Liver (tissue), 9 donors: Measurements from ENCODE around the gene HMG20A. TPM values are rescaled to one million over a fixed set of nuclear protein-coding genes. Genes with fewer than 3 reads are reported as not detected.

Experiments used
- DNase-seq: peaks from one replicate; pipeline ENCODE4 v3.0.0-alpha.2; 2017; ENCODE audit warnings: low spot score
- H3K27ac ChIP-seq, 2 donors: one replicate each; pipeline ENCODE4 v1.7.0; 2013; ENCODE audit warnings: inconsistent platforms in 2 of 2, low read length in 2 of 2, control low read depth in 1 of 2, low read depth in 1 of 2, mild to moderate bottlenecking in 1 of 2
- H3K27me3 ChIP-seq, 4 donors: one replicate each; pipeline versions ENCODE4 v1.6.1 to v1.7.0; 2013; ENCODE audit warnings: low read length in 3 of 4, inconsistent platforms in 1 of 4, mild to moderate bottlenecking in 1 of 4, moderate library complexity in 1 of 4; ENCODE audit not compliant: control insufficient read depth in 4 of 4, insufficient read depth in 4 of 4
- H3K36me3 ChIP-seq, 4 donors: one replicate each; pipeline versions ENCODE4 v1.6.1 to v1.7.0; 2013; ENCODE audit warnings: low read length in 3 of 4, mild to moderate bottlenecking in 3 of 4, low read depth in 1 of 4, moderate library complexity in 1 of 4; ENCODE audit not compliant: control insufficient read depth in 4 of 4, insufficient read depth in 3 of 4
- H3K4me1 ChIP-seq, 4 donors: one replicate each; pipeline versions ENCODE4 v1.6.1 to v1.7.0; 2013; ENCODE audit warnings: low read length in 3 of 4, mild to moderate bottlenecking in 3 of 4, moderate library complexity in 1 of 4; ENCODE audit not compliant: control insufficient read depth in 4 of 4, insufficient read depth in 4 of 4
- H3K4me3 ChIP-seq, 3 donors: one replicate each; pipeline versions ENCODE4 v1.6.1 to v1.7.0; 2013; ENCODE audit warnings: low read length in 3 of 3, control low read depth in 1 of 3, low read depth in 1 of 3, mild to moderate bottlenecking in 1 of 3
- H3K9ac ChIP-seq, 2 donors: one replicate each; pipeline ENCODE4 v1.7.0; 2013; ENCODE audit warnings: low read length in 2 of 2, mild to moderate bottlenecking in 2 of 2, moderate library complexity in 2 of 2, control low read depth in 1 of 2, low read depth in 1 of 2
- H3K9me3 ChIP-seq, 4 donors: one replicate each; pipeline versions ENCODE4 v1.6.1 to v1.7.0; 2013; ENCODE audit warnings: low read length in 3 of 4; ENCODE audit not compliant: control insufficient read depth in 4 of 4
- ATF3 ChIP-seq: IDR thresholded peaks from 2 replicates; pipeline ENCODE4 v1.6.1; 2016; ENCODE audit warnings: antibody characterized with exemption
- CTCF ChIP-seq: fragments of 150-350 bp; IDR thresholded peaks from 2 replicates; pipeline ENCODE4 v1.5.1; 2017; ENCODE audit warnings: improper control_type of control experiment, low read depth, low read length; ENCODE audit not compliant: missing input control
- EGR1 ChIP-seq, 2 donors: IDR thresholded peaks; 2 replicates each; pipeline ENCODE4 v1.6.1; 2016 to 2018; ENCODE audit warnings: antibody characterized with exemption in 2 of 2, low read depth in 2 of 2
- FOXA1 ChIP-seq: IDR thresholded peaks from 2 replicates; pipeline ENCODE4 v1.6.1; 2016; ENCODE audit warnings: antibody characterized with exemption
- FOXA2 ChIP-seq: IDR thresholded peaks from 2 replicates; pipeline ENCODE4 v1.6.1; 2016; ENCODE audit warnings: antibody characterized with exemption
- GABPA ChIP-seq, 2 donors: IDR thresholded peaks in 1 of 2; conservative IDR thresholded peaks in 1 of 2; 2 replicates each; pipeline ENCODE4 v1.6.1; 2016; ENCODE audit warnings: antibody characterized with exemption in 2 of 2, mild to moderate bottlenecking in 1 of 2, moderate library complexity in 1 of 2
- HNF4A ChIP-seq, 2 donors: conservative IDR thresholded peaks; 2 replicates each; pipeline ENCODE4 v1.6.1; 2016; ENCODE audit warnings: antibody characterized with exemption in 2 of 2, mild to moderate bottlenecking in 2 of 2
- HNF4G ChIP-seq: IDR thresholded peaks from 2 replicates; pipeline ENCODE4 v1.6.1; 2016; ENCODE audit warnings: antibody characterized with exemption
- JUND ChIP-seq, 2 donors: IDR thresholded peaks; 2 replicates each; pipeline ENCODE4 v1.6.1; 2016; ENCODE audit warnings: antibody characterized with exemption in 2 of 2
- MAX ChIP-seq: IDR thresholded peaks from 2 replicates; pipeline ENCODE4 v1.6.1; 2016; ENCODE audit warnings: antibody characterized with exemption
- NR2F2 ChIP-seq: IDR thresholded peaks from 2 replicates; pipeline ENCODE4 v1.6.1; 2016; ENCODE audit warnings: antibody characterized with exemption
- RAD21 ChIP-seq, 2 donors: IDR thresholded peaks; 2 replicates each; pipeline ENCODE4 v1.6.1; 2016; ENCODE audit warnings: antibody characterized with exemption in 2 of 2, mild to moderate bottlenecking in 2 of 2
- REST ChIP-seq: IDR thresholded peaks from 2 replicates; pipeline ENCODE4 v1.6.1; 2016; ENCODE audit warnings: antibody characterized with exemption, mild to moderate bottlenecking
- RXRA ChIP-seq, 2 donors: IDR thresholded peaks; 2 replicates each; pipeline ENCODE4 v1.6.1; 2017 to 2018; ENCODE audit warnings: antibody characterized with exemption in 2 of 2, mild to moderate bottlenecking in 1 of 2
- SP1 ChIP-seq: IDR thresholded peaks from 2 replicates; pipeline ENCODE4 v1.6.1; 2018; ENCODE audit warnings: antibody characterized with exemption, mild to moderate bottlenecking
- TAF1 ChIP-seq: conservative IDR thresholded peaks from 2 replicates; pipeline ENCODE4 v1.6.1; 2016; ENCODE audit warnings: antibody characterized with exemption, mild to moderate bottlenecking
- YY1 ChIP-seq: IDR thresholded peaks from 2 replicates; pipeline ENCODE4 v1.6.1; 2016; ENCODE audit warnings: antibody characterized with exemption, mild to moderate bottlenecking
- ZBTB33 ChIP-seq: IDR thresholded peaks from 2 replicates; pipeline ENCODE4 v1.6.1; 2016; ENCODE audit warnings: antibody characterized with exemption
- WGBS: extraction: QIAGEN DNeasy Blood & Tissue Kit; methylation state at CpG from one replicate; pipeline ENCODE4 v1.1.7; 2013; 5-methylcytosine and 5-hydroxymethylcytosine counted together
- polyA plus RNA-seq, 2 donors: library from polyadenylated mRNA; stranded (reverse) in 1 of 2; unstranded in 1 of 2; fragments of 200-250 nt in 1 of 2; fragments of >200 nt in 1 of 2; fragmentation: Nextera tagmentation in 1 of 2; extraction: Ambion mirVana in 1 of 2; gene quantifications; one replicate each; pipeline versions ENCODE4 v1.2.1 to v1.2.3, GENCODE V29; 2013 to 2015
- total RNA-seq, 2 donors: library from RNA; depleted of rRNA; stranded (reverse); fragments of >200 nt; gene quantifications; one replicate each; pipeline ENCODE4 v1.2.3, GENCODE V29; 2014
- donor health status: healthy.
- donor health status: healthy.
- donor health status: healthy.
- donor health status: healthy.
- donor health status: healthy.

HMG20A gene
- total and polyA plus RNA-seq, 4 donors = 7.7 to 19.4 (median 13.3) TPM

GRCh38 chr15:77421370-77421700 is 647 bp downstream of the HMG20A start:
- TF ChIP-seq MAX = no peak
- no peak for TF ChIP-seq FOXA1
- no peak for TF ChIP-seq JUND (IDR thresholded peaks at IDR 0.05)
- Histone ChIP-seq H3K36me3 (no peaks in the 10 kb centered on the region), H3K9ac (peak overlapping the region; percentile 88 to 99), H3K27ac (peak overlapping the region; percentile 97 to 100), H3K4me1 (peaks cover 2 to 48% (median 24%) of the 10 kb centered on the region in 4 donors), H3K27me3 (no peaks in the 10 kb centered on the region), H3K9me3 (no peaks in the 10 kb centered on the region), H3K4me3 (peak overlapping the region; percentile 86 to 99 (median 86))
- DNase-seq = no peak
- 0% methylated on average over 3 of the region's 3 CpGs for WGBS

GRCh38 chr15:77425104-77425503 is 4.4 kb downstream of the HMG20A start:
- Histone ChIP-seq H3K4me3 (no peak overlapping the region), H3K36me3 (no peaks in the 10 kb centered on the region), H3K27me3 (no peaks in the 10 kb centered on the region), H3K9ac (no peak overlapping the region), H3K27ac (peak overlapping the region; percentile 41 to 84), H3K4me1 (peaks cover 2 to 37% (median 20%) of the 10 kb centered on the region in 4 donors), H3K9me3 (no peaks in the 10 kb centered on the region)
- TF ChIP-seq ZBTB33 (no peak), HNF4G (peak; percentile 24), NR2F2 (no peak), EGR1 (IDR thresholded peaks at IDR 0.05; ENCODE audit: low read depth in 2 of 2) (no peak), JUND (IDR thresholded peaks at IDR 0.05) (peak; percentile 57 to 60), MAX (no peak), ATF3 (no peak), FOXA1 (peak; percentile 40), YY1 (peak; percentile 72), REST (peak; percentile 83), RAD21 (IDR thresholded peaks at IDR 0.05) (peak; percentile 16 to 44), GABPA (IDR thresholded peaks at IDR 0.05 in 1 of 2, conservative IDR thresholded peaks at IDR 0.05 in 1 of 2) (peak in 1 of 2 donors; percentile 8), FOXA2 (peak; percentile 19), TAF1 (no peak), SP1 (peak; percentile 43), HNF4A (conservative IDR thresholded peaks at IDR 0.05) (peak; percentile 33 to 50), CTCF (no peak), RXRA (IDR thresholded peaks at IDR 0.05) (peak; percentile 10 to 58)
- DNase-seq = no peak
- 41% methylated on average over 3 of the region's 3 CpGs for WGBS
